K562 (cell line): ENCODE results near the gene NME7. TPM values are rescaled to one million over a fixed set of nuclear protein-coding genes. Genes with fewer than 3 reads are reported as not detected.

Experiments
- ATAC-seq: fragments of 200-7000 bp; cut with Tn5 transposase; 3 replicates; pipeline ENCODE4 v1.9.1; 2020; ENCODE audit warnings: moderate library complexity
- BruUV-seq: library from RNA; stranded (reverse); fragments of 400-500 nt; replicated peaks from 2 replicates; lab custom pipeline; 2021; lab: Mats Ljungman, UMichigan
- CTCF ChIA-PET: fragments of 300-600 bp; formaldehyde crosslinking; extraction: SDS; loops from one replicate; lab custom pipeline; 2021; ENCODE audit warnings: low intra/inter-chr PET ratio; lab: Yijun Ruan, JAX
- POLR2A ChIA-PET: fragments of 300-600, 350-650 bp; sonication (Branson Sonifier 250); formaldehyde crosslinking; extraction: SDS; loops from one replicate; lab custom pipeline; 2021; ENCODE audit warnings: antibody characterized with exemption, inconsistent platforms; lab: Yijun Ruan, JAX
- DNase-seq, 4 experiments: peaks; one replicate each; pipeline versions ENCODE4 v3.0.0 to v3.0.0-alpha.2; 2011 to 2018; ENCODE audit warnings: low spot score in 3 of 4, mixed read lengths in 3 of 4; ENCODE audit errors: extremely low read depth in 1 of 4
- FAIRE-seq: peaks from 2 replicates; lab custom pipeline; 2011; peaks lifted over from hg19 to GRCh38; lab: Jason Lieb, UNC
- H2AFZ ChIP-seq: 2 replicates; pipeline ENCODE4 v1.6.0; 2011; ENCODE audit warnings: low read depth, low read length, control low read depth, inconsistent platforms
- H3K27ac ChIP-seq: fragments of 200-600 bp; 3 replicates; pipeline ENCODE4 v1.8.0; 2011; ENCODE audit warnings: low read depth, mild to moderate bottlenecking, control low read depth, inconsistent platforms, low read length, moderate library complexity, mixed read lengths; ENCODE audit errors: extremely low read depth
- H3K27me3 ChIP-seq, 2 experiments: fragments of 300-600 bp in 1 of 2; 2 replicates in 1 of 2; 3 replicates in 1 of 2; pipeline versions ENCODE4 v1.6.0 to v1.8.0; 2011; ENCODE audit warnings: inconsistent platforms in 2 of 2, low read length in 2 of 2, mild to moderate bottlenecking in 1 of 2, mixed read lengths in 1 of 2, moderate library complexity in 1 of 2; ENCODE audit not compliant: control insufficient read depth in 2 of 2, insufficient read depth in 2 of 2
- H3K36me3 ChIP-seq: fragments of 300-600 bp; 3 replicates; pipeline ENCODE4 v1.8.0; 2011; ENCODE audit warnings: mild to moderate bottlenecking, low read length, inconsistent platforms; ENCODE audit not compliant: control insufficient read depth, insufficient read depth
- H3K4me1 ChIP-seq, 2 experiments: fragments of 200-600 bp in 1 of 2; replicated peaks in 1 of 2; 2 replicates in 1 of 2; 3 replicates in 1 of 2; pipeline versions ENCODE4 v1.5.1 to v1.8.0; 2011; ENCODE audit warnings: inconsistent platforms in 2 of 2, low read length in 2 of 2, mild to moderate bottlenecking in 1 of 2, mixed read lengths in 1 of 2, moderate library complexity in 1 of 2; ENCODE audit not compliant: control insufficient read depth in 2 of 2, insufficient read depth in 2 of 2
- H3K4me2 ChIP-seq: 2 replicates; pipeline ENCODE4 v1.6.1; 2011; ENCODE audit warnings: low read length, control low read depth, inconsistent platforms, mixed read lengths; ENCODE audit not compliant: insufficient read depth
- H3K4me3 ChIP-seq: fragments of 200-600 bp; sonication (generic), shearing (Covaris generic); 2 replicates; pipeline ENCODE4 v1.5.1; 2016; ENCODE audit warnings: control low read depth, inconsistent platforms
- H3K79me2 ChIP-seq: fragments of 200-600 bp; 3 replicates; pipeline ENCODE4 v1.8.0; 2011; ENCODE audit warnings: low read length, inconsistent platforms; ENCODE audit not compliant: control insufficient read depth, insufficient read depth
- H3K9ac ChIP-seq, 2 experiments: 2 replicates each; pipeline versions ENCODE4 v1.6.0 to v1.6.1; 2011; ENCODE audit warnings: low read depth in 2 of 2, low read length in 2 of 2, control low read depth in 1 of 2, inconsistent platforms in 1 of 2, mild to moderate bottlenecking in 1 of 2, mixed read lengths in 1 of 2; ENCODE audit not compliant: insufficient read depth in 1 of 2
- H3K9me1 ChIP-seq: one replicate; pipeline ENCODE4 v1.6.0; 2011; ENCODE audit warnings: inconsistent platforms, mild to moderate bottlenecking, low read length, moderate library complexity; ENCODE audit not compliant: control insufficient read depth, insufficient read depth
- H3K9me3 ChIP-seq: replicated peaks from 2 replicates; pipeline ENCODE4 v1.5.1; 2011; ENCODE audit warnings: low read depth, low read length, inconsistent platforms; ENCODE audit not compliant: control insufficient read depth, insufficient read depth
- H4K20me1 ChIP-seq: replicated peaks from 2 replicates; pipeline ENCODE4 v1.6.1; 2011; ENCODE audit warnings: low read length, inconsistent platforms, mixed read lengths; ENCODE audit not compliant: control insufficient read depth, insufficient read depth
- CREB1 ChIP-seq, 2 experiments: sonication (generic) in 1 of 2; formaldehyde crosslinking in 1 of 2; IDR thresholded peaks; 2 replicates each; pipeline versions ENCODE4 v1.6.1 to v1.8.0; 2012 to 2022; ENCODE audit warnings: inconsistent platforms in 1 of 2, mild to moderate bottlenecking in 1 of 2, missing genetic modification reagents in 1 of 2, moderate library complexity in 1 of 2
- CXXC5 ChIP-seq: fragments of 250-450 bp; sonication (Bioruptor Pico); IDR thresholded peaks from 2 replicates; pipeline ENCODE4 v1.8.0; 2022; ENCODE audit warnings: inconsistent platforms, mild to moderate bottlenecking, moderate library complexity
- ETS2 ChIP-seq: IDR thresholded peaks from 2 replicates; pipeline ENCODE4 v1.6.1; 2016; ENCODE audit warnings: borderline replicate concordance, missing genetic modification characterization, mild to moderate bottlenecking, moderate library complexity, missing compliant biosample characterization; ENCODE audit not compliant: poor library complexity, severe bottlenecking
- FIP1L1 ChIP-seq: fragments of 200-400 bp; formaldehyde crosslinking; IDR thresholded peaks from 2 replicates; pipeline ENCODE4 v1.6.1; 2018; ENCODE audit warnings: mild to moderate bottlenecking, low read depth, low read length; ENCODE audit not compliant: poor library complexity, severe bottlenecking
- KLF10 ChIP-seq: fragments of 250-450 bp; sonication (Bioruptor Pico); IDR thresholded peaks from 2 replicates; pipeline ENCODE4 v1.6.1; 2021; ENCODE audit warnings: matching md5 sums
- PHF21A ChIP-seq: fragments of 450-650 bp; IDR thresholded peaks from 2 replicates; pipeline ENCODE4 v1.6.1; 2017; ENCODE audit warnings: low read depth, borderline replicate concordance
- PHTF2 ChIP-seq: fragments of 250-450 bp; sonication (Bioruptor Pico); IDR thresholded peaks from 2 replicates; pipeline ENCODE4 v1.5.0; 2021; ENCODE audit warnings: mild to moderate bottlenecking
- POLR3G ChIP-seq: IDR thresholded peaks from 2 replicates; pipeline ENCODE4 v1.6.1; 2011; ENCODE audit not compliant: insufficient read length, insufficient replicate concordance; ENCODE audit errors: extremely low read depth
- RFX5 ChIP-seq: IDR thresholded peaks from 2 replicates; pipeline ENCODE4 v1.6.1; 2011; ENCODE audit warnings: low read depth, mild to moderate bottlenecking, improper control_type of control experiment, low read length
- RNF2 ChIP-seq: sonication (generic); IDR thresholded peaks from 2 replicates; pipeline ENCODE4 v1.6.1; 2016
- SRF ChIP-seq, 2 experiments: fragments of 250-450, 450-650 bp in 1 of 2; sonication (Bioruptor Pico) in 1 of 2; sonication (generic) in 1 of 2; formaldehyde crosslinking; IDR thresholded peaks; 2 replicates each; pipeline versions ENCODE4 v1.5.0 to v1.5.1; 2020 to 2022; ENCODE audit warnings: mild to moderate bottlenecking in 1 of 2, missing genetic modification reagents in 1 of 2
- ZNF76 ChIP-seq: fragments of 250-450 bp; sonication (Bioruptor Pico); IDR thresholded peaks from 2 replicates; pipeline ENCODE4 v1.4.0; 2020; ENCODE audit warnings: mild to moderate bottlenecking, moderate library complexity, borderline replicate concordance
- WGBS: fragments of 100-300 bp; shearing (Covaris generic); methylation state at CpG from one replicate; pipeline ENCODE4 v1.1.6; 2016; ENCODE audit warnings: low coverage, mixed read lengths; ENCODE audit not compliant: insufficient coverage; ENCODE audit errors: missing lambda C conversion rate; 5-methylcytosine and 5-hydroxymethylcytosine counted together
- in situ Hi-C: fragments of 300-500 bp; cut with MboI; formaldehyde crosslinking; loops from 4 replicates; pipeline ENCODE4 v1.15.0; 2018; ENCODE audit warnings: inconsistent platforms, mixed read lengths
- intact Hi-C: fragments of 100-400 bp; cut with micrococcal nuclease; formaldehyde crosslinking; loops from 2 replicates; pipeline ENCODE4 v1.14.2; 2022
- polyA plus RNA-seq, 8 experiments: library from polyadenylated mRNA; depleted of rRNA in 4 of 8; stranded (reverse) in 5 of 8; unstranded in 3 of 8; fragments of >200 nt; fragmentation: Nextera tagmentation in 2 of 8; fragmentation: Illumina TruSeq in 1 of 8; extraction: Ambion mirVana in 2 of 8; extraction: Trizol in 1 of 8; gene quantifications; 2 replicates each; pipeline versions ENCODE4 v1.2.1 to v1.2.3, GENCODE V29; 2011 to 2014; ENCODE audit warnings: inconsistent platforms in 1 of 8, missing spikeins in 1 of 8
- total RNA-seq, 7 experiments: library from RNA; depleted of rRNA in 6 of 7; stranded (reverse); fragments of >200 nt in 6 of 7; fragmentation: Illumina TruSeq in 2 of 7; extraction: Trizol in 2 of 7; gene quantifications; 2 replicates each; pipeline versions ENCODE4 v1.2.1 to v1.2.3, GENCODE V29; 2011 to 2021; ENCODE audit warnings: low replicate concordance in 1 of 7
- TF ChIP-seq, protein P1 (sequence below): sonication (generic); formaldehyde crosslinking; IDR thresholded peaks from 2 replicates; pipeline ENCODE4 v1.8.0; 2022; ENCODE audit warnings: mild to moderate bottlenecking, low read depth, missing genetic modification reagents
- TF ChIP-seq, protein P2 (sequence below): sonication (generic); formaldehyde crosslinking; IDR thresholded peaks from 2 replicates; pipeline ENCODE4 v1.8.0; 2022; ENCODE audit warnings: missing genetic modification reagents, mild to moderate bottlenecking, borderline replicate concordance
- TF ChIP-seq, protein P3 (sequence below): sonication (generic); formaldehyde crosslinking; IDR thresholded peaks from 2 replicates; pipeline ENCODE4 v1.5.0; 2020; ENCODE audit warnings: missing genetic modification reagents
- TF ChIP-seq, protein P4 (sequence below), 2 experiments: fragments of 250-450 bp in 1 of 2; fragments of 450-650 bp in 1 of 2; sonication (Bioruptor Pico) in 1 of 2; IDR thresholded peaks; 2 replicates each; pipeline versions ENCODE4 v1.6.1 to v1.8.0; 2016 to 2021; ENCODE audit warnings: mild to moderate bottlenecking in 2 of 2, moderate library complexity in 2 of 2, missing compliant biosample characterization in 1 of 2, missing genetic modification characterization in 1 of 2

NME7 gene
- total and polyA plus RNA-seq, 9 of the 15 experiments (the other 6 are each of a cell fraction or from before 2014, with no cell fraction given) = 7.9 to 43.2 (median 23.9) TPM

DNA sequence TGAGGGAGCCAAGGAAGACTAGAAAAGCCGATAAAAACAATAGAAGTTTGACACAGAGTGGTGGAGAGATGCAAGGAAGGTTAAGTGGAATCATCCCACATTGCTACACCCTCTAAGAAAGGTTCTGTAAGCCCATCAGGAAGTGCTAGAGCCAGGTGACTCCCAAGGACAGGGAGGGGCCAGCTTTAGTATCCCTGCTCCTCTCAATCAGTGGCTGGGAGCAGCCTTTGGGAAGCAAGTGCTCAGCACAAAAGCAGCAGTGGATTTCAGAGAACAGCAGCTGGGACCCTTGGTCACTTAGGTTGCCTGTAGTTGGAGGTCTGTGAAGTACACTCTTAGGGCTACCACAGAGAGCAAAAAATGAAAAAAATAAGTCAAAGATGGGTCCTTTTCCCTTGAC lies 42.5 kb downstream of the NME7 start (continued):
- TF ChIP-seq, protein P1, sequence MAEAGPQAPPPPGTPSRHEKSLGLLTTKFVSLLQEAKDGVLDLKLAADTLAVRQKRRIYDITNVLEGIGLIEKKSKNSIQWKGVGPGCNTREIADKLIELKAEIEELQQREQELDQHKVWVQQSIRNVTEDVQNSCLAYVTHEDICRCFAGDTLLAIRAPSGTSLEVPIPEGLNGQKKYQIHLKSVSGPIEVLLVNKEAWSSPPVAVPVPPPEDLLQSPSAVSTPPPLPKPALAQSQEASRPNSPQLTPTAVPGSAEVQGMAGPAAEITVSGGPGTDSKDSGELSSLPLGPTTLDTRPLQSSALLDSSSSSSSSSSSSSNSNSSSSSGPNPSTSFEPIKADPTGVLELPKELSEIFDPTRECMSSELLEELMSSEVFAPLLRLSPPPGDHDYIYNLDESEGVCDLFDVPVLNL (CRISPR knock-in tag) = no peak
- TF ChIP-seq PHF21A = no peak
- no peak for TF ChIP-seq CREB1 (IDR thresholded peaks at IDR 0.05)
- no peak for TF ChIP-seq CREB1 (CRISPR knock-in tag; IDR thresholded peaks at IDR 0.05)
- TF ChIP-seq, protein P2, sequence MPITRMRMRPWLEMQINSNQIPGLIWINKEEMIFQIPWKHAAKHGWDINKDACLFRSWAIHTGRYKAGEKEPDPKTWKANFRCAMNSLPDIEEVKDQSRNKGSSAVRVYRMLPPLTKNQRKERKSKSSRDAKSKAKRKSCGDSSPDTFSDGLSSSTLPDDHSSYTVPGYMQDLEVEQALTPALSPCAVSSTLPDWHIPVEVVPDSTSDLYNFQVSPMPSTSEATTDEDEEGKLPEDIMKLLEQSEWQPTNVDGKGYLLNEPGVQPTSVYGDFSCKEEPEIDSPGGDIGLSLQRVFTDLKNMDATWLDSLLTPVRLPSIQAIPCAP (CRISPR knock-in tag) = no peak
- no peak for TF ChIP-seq SRF (CRISPR knock-in tag; IDR thresholded peaks at IDR 0.05)

DNA sequence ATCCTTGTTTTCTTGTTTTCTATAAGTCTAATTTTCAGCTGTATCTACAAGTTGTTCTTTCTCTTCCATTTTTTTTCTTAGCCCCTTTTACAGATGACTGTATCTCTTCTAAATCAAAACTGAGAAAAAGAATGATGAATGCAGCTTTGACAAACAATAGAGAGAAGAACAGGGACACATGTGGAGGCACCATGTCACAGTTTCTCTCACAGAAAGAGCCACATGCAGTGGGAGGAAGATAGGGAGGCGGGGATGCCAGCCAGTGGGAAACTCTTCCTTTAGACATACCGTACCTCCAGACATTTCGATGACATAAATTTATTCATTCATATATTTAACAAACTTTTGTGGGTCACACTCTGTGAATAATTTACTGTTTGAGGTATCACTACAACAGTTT lies 45.5 kb downstream of the NME7 start:
- ChIA-PET POLR2A (interaction anchor here (0.7 kb wide), 1 partner anchor 420 kb away, joined by 3 read pairs; no protein-coding TSS in a partner anchor), CTCF (no interaction called here)
- 91% methylated on average over 3 of the region's 3 CpGs for WGBS
- Histone ChIP-seq H3K9me1 (no peaks in the 10 kb centered on the region), H3K4me3 (no peak overlapping the region), H3K9ac (no peak overlapping the region), H4K20me1 (no peaks in the 10 kb centered on the region), H3K9me3 (no peaks in the 10 kb centered on the region), H3K27me3 (no peaks in the 10 kb centered on the region), H2AFZ (no peak overlapping the region), H3K4me2 (no peak overlapping the region), H3K4me1 (peaks cover 0 to 16% of the 10 kb centered on the region in 2 experiments; a peak in 3 of 5 replicates), H3K79me2 (no peaks in the 10 kb centered on the region; the same call in 2 of the 3 replicates), H3K27ac (no peak overlapping the region), H3K36me3 (no peaks in the 10 kb centered on the region)
- in situ Hi-C loops = no loop called here
- FAIRE-seq (no peak), ATAC-seq (no peak), DNase-seq (no peak)
- BruUV-seq = no TSS peak
- intact Hi-C loops = no loop called here
- TF ChIP-seq, protein P3, sequence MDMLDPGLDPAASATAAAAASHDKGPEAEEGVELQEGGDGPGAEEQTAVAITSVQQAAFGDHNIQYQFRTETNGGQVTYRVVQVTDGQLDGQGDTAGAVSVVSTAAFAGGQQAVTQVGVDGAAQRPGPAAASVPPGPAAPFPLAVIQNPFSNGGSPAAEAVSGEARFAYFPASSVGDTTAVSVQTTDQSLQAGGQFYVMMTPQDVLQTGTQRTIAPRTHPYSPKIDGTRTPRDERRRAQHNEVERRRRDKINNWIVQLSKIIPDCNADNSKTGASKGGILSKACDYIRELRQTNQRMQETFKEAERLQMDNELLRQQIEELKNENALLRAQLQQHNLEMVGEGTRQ (CRISPR knock-in tag) = no peak
- TF ChIP-seq ETS2 (tag) (no peak), PHTF2 (no peak), RFX5 (no peak), RNF2 (no peak), POLR3G (no peak), ZNF76 (CRISPR knock-in tag) (no peak), CXXC5 (CRISPR knock-in tag) (no peak), FIP1L1 (no peak), KLF10 (CRISPR knock-in tag) (no peak)
- TF ChIP-seq, protein P4, sequence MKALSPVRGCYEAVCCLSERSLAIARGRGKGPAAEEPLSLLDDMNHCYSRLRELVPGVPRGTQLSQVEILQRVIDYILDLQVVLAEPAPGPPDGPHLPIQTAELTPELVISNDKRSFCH (CRISPR knock-in tag; IDR thresholded peaks at IDR 0.05) = no peak
- TF ChIP-seq, protein P4 (tag; IDR thresholded peaks at IDR 0.05) = no peak
